ENCODE results near the gene SLFN14. TPM values are rescaled to one million over a fixed set of nuclear protein-coding genes. Genes with fewer than 3 reads are reported as not detected.
"Not testable (repeated sequence)": the region's sequence is repeated elsewhere in the genome, so short reads cannot be mapped to it uniquely, and the experiment has no call there.

Gene SLFN14
- total RNA-seq, 1 experiment from 2014 or later, result not detected

DNA sequence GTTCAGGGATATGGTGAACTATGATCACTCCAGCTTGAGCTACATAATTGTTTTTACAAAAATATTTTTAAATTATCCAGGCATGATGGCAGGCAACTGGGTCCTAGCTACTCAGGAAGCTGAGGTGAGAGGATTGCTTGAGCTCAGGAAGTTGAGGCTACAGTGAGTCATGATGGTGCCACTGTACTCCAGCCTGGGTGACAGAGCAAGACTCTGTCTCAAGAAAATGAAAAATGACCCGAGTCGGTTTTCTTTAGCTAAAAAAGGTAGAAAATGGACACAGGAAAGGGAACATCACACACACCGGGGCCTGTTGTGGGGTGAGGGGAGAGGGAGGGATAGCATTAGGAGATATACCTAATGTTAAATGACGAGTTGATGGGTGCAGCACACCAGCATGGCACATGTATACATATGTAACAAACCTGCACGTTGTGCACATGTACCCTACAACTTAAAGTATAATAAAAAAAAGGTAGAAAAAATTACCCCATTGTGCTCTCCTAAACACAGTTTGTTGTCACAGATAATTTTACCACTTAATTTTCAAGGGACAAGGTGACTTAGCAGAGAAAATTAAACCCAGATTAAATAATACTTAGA lies 38.9 kb downstream of the SLFN14 start:
- not testable (repeated sequence) for DNase-seq (ENCODE audit: low read depth)

DNA sequence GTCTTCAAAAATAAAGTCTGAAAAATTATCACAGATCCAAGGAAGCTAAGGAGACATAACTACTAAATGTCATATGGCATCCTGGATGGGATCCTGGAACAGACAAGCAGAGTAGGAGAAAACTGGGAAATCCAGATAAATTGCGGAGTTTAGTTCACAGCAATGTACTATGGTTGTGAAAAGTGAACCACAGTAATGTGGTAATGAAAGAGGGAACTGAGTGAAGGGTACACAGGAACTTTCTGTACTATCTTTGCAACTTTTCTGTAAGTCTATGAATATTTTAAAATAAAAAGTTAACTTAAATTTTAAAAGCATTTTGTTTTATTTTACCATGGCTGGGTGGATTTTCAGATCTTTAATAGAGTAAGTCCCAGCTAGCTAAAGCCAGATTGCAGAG lies 39.5 kb downstream of the SLFN14 start:
- no peak for DNase-seq (ENCODE audit: low read depth)

DNA sequence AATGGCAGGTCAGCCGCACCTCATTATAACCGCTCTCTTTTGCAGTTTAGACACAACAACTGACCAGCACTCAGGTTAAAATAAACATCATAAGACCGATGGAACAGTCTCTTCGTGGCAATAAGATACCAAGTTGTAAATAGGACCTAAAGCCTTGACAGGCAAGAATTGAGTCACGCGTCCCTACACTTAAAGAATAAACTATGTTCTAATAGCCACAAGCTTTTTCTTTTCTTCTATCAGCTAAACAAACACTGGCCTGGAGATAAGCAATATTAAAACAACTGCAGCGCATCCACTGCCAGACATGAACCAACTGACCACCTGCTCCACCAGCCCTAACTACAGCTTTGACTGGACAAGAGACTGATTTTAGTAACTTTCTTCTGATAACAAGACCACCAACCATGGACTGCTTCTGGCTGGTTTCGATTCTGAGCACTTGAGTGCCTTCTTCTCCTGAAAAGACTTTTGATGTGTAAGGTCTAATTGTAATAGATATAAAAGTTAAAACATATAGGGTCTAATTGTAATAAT lies 40.6 kb downstream of the SLFN14 start:
- DNase-seq (ENCODE audit: low read depth), result no peak

DNA sequence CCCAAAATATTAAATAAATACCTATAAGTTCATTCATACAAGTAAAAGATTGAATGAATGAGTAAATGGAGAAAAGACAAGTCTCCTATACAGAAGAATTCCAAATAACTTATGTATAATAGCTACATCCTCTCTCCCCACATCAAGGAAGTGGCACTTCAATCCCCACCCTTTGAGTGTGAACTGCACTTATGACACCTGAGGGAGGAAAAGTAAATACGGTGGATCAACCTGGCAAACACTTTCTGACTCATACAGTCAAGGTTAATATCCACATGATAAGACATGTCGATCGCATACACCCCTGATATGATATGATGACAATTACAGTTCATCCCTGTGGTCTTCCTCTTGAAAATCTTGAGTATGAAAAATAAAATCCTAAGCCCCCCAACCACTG lies 41.2 kb downstream of the SLFN14 start:
- DNase-seq (ENCODE audit: low read depth), result no peak

DNA sequence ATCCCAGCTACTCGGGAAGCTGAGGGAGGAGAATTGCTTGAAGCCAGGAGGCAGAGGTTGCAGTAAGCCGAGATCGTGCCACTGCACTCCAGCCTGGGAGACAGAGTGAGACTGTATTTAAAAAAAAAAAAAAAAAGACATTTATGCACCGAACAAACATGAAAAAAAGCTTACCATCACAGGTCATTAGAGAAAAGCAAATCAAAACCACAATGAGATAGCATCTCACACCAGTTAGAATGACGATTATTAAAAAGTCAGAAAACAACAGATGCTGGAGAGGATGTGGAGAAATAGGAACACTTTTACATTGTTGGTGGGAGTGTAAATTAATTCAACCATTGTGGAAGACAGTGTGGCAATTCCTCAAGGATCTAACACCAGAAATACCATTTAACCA lies 42.2 kb downstream of the SLFN14 start:
- DNase-seq (ENCODE audit: low read depth), result not testable (repeated sequence)

DNA sequence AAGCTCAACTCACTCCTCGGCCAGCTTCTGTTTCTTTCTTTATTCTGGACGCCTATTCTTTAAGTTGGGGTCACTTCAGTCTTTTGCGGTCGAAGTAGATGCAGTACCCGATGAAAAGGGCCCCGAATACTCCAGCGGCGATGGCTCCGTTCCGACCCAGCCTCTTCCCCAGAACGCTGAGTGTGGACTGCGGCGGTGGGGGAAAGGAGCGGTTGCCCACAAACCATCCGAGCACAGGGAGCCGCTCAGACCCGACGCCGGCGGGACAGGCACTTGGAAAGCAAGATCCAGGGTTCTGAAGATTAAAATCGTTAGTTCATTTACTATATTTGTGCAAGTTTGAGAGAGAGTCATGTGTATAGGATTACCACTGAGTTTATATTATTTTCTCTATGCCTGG lies 45.6 kb downstream of the SLFN14 start:
- DNase-seq (ENCODE audit: low read depth), result no peak

DNA sequence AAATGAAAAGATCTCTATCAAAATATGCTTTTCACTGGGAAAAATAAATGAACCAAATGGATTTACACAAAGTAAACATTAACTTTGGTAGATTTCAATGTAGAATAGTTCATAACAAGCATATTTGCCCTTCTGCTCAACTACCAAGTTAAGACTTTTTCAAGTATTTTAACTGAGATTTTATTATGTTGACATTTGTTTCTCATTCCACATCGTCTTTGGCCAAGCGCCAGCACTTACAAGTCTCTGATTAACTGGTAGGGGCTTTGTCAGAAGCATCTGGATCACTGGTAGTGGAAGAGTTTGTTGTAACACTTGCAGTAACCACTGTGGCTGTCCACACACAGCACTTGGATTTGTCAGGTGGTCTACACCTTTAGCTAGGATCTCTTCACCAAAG lies 46.1 kb downstream of the SLFN14 start:
- DNase-seq (ENCODE audit: low read depth), result no peak

Other genes with a start within 250 kb of the SLFN14 start
- 22.7 and 23.1 TPM in 2 replicates for gene SLFN11, start 187.2 kb downstream of the SLFN14 start, total RNA-seq (2014; rRNA removed)
- gene SLFN12, start 128.3 kb downstream of the SLFN14 start, total RNA-seq (2014; rRNA removed), result 33.7 and 34.8 TPM in 2 replicates
- gene SLFN13, start 112.1 kb downstream of the SLFN14 start, total RNA-seq (2014; rRNA removed), result 0.92 and 1.2 TPM in 2 replicates
- 0.19 TPM in 1 of 2 replicates, not detected in the other for gene SLFN12L, start 23.1 kb downstream of the SLFN14 start, total RNA-seq (2014; rRNA removed)
- 6.9 and 7.1 TPM in 2 replicates for gene PEX12, start 17.8 kb upstream of the SLFN14 start, total RNA-seq (2014; rRNA removed)
- gene AP2B1, start 26.5 kb upstream of the SLFN14 start, total RNA-seq (2014; rRNA removed), result 75.3 and 100 TPM in 2 replicates
- 0.32 and 0.63 TPM in 2 replicates for gene RASL10B, start 170.8 kb upstream of the SLFN14 start, total RNA-seq (2014; rRNA removed)
- not detected in 2 replicates for gene GAS2L2, start 192.4 kb upstream of the SLFN14 start, total RNA-seq (2014; rRNA removed)
- not detected in 2 replicates for gene C17orf50, start 200.1 kb upstream of the SLFN14 start, total RNA-seq (2014; rRNA removed)
- gene MMP28, start 234.8 kb upstream of the SLFN14 start, total RNA-seq (2014; rRNA removed), result not detected in 2 replicates
- 25.9 and 42.4 TPM in 2 replicates for gene TAF15, start 248.7 kb upstream of the SLFN14 start, total RNA-seq (2014; rRNA removed)

Data from LHCN-M2 (cell line).